ENCODE measurements around the gene SARDH.
"Not testable (repeated sequence)": the region's sequence is repeated elsewhere in the genome, so short reads cannot be mapped to it uniquely, and the experiment has no call there.

GRCh38 chr9:133744528-133744927 is 6.4 kb upstream of the SARDH start:
- not testable (repeated sequence) for TF ChIP-seq EZH2 (IDR thresholded peaks at IDR 0.05); POLR2A (IDR thresholded peaks at IDR 0.05; ENCODE audit: borderline replicate concordance, extremely low read depth, insufficient read depth, insufficient read length); RAD21 (IDR thresholded peaks at IDR 0.05; ENCODE audit: low read depth)

All from HCT116 (cell line).